OCI-LY1 (cell line): ENCODE measurements around the gene NUMB.

ENCODE experiments used
- EZH2 ChIP-seq: fragments of 200-600 bp; sonication (generic), shearing (Covaris generic); IDR thresholded peaks from 2 replicates; pipeline ENCODE4 v1.8.0; 2017; ENCODE audit warnings: borderline replicate concordance, mixed run types, mild to moderate bottlenecking, antibody characterized with exemption, low read length, moderate library complexity, mixed read lengths
- TF ChIP-seq, protein P1 (sequence below): fragments of 200-600 bp; sonication (generic), shearing (Covaris generic); IDR thresholded peaks from 2 replicates; pipeline ENCODE4 v1.5.1; 2017; ENCODE audit warnings: mild to moderate bottlenecking, antibody characterized with exemption, low read length, moderate library complexity, mixed read lengths

DNA sequence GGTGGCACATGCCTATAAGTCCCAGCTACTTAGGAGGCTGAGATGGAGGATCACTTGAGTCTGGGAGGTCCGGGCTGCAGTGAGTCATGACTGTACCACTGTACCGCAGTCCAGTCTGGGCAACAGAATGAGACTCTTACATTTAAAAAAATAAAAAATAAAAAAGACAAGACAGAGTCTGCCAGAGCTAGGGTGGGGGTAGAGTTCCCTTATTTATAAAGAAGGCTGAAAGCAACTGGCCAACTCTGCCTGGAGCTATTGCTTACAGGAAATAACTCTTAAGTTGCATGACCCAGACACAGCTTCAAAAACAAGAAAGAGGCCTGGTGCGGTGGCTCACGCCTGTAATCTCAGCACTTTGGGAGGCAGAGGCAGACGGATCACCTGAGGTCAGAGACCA is 31.5 kb downstream of the NUMB start:
- TF ChIP-seq, protein P1, sequence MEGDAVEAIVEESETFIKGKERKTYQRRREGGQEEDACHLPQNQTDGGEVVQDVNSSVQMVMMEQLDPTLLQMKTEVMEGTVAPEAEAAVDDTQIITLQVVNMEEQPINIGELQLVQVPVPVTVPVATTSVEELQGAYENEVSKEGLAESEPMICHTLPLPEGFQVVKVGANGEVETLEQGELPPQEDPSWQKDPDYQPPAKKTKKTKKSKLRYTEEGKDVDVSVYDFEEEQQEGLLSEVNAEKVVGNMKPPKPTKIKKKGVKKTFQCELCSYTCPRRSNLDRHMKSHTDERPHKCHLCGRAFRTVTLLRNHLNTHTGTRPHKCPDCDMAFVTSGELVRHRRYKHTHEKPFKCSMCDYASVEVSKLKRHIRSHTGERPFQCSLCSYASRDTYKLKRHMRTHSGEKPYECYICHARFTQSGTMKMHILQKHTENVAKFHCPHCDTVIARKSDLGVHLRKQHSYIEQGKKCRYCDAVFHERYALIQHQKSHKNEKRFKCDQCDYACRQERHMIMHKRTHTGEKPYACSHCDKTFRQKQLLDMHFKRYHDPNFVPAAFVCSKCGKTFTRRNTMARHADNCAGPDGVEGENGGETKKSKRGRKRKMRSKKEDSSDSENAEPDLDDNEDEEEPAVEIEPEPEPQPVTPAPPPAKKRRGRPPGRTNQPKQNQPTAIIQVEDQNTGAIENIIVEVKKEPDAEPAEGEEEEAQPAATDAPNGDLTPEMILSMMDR: no peak
- TF ChIP-seq EZH2: no peak
